Neural cell (in vitro differentiated cells): Measurements from ENCODE around the gene RGL1. TPM values are rescaled to one million over a fixed set of nuclear protein-coding genes. Genes with fewer than 3 reads are reported as not detected.

Source experiments
- H2AFZ ChIP-seq: fragments of 200-600, 300-800 bp; sonication (generic), shearing (Covaris generic); 2 replicates; pipeline ENCODE4 v1.6.0; 2014; ENCODE audit warnings: low read depth, mild to moderate bottlenecking, antibody characterized with exemption, low read length, moderate library complexity
- H3F3A ChIP-seq: fragments of 200-600 bp; shearing (Covaris generic); 2 replicates; pipeline ENCODE4 v1.6.1; 2016; ENCODE audit warnings: mild to moderate bottlenecking, moderate library complexity, mixed read lengths, antibody characterized with exemption, low read length; ENCODE audit not compliant: insufficient read depth, poor library complexity, severe bottlenecking
- H3K27ac ChIP-seq: fragments of 200-600, 300-800 bp; sonication (generic), shearing (Covaris generic); 2 replicates; pipeline ENCODE4 v1.5.1; 2014; ENCODE audit warnings: mild to moderate bottlenecking, low read length, moderate library complexity
- H3K27me3 ChIP-seq: fragments of 300-800, 200-600 bp; sonication (generic), shearing (Covaris generic); 2 replicates; pipeline ENCODE4 v1.6.0; 2014; ENCODE audit warnings: mild to moderate bottlenecking, low read depth, low read length, moderate library complexity; ENCODE audit not compliant: insufficient read depth
- H3K36me3 ChIP-seq: fragments of 300-800, 200-600 bp; sonication (generic), shearing (Covaris generic); 2 replicates; pipeline ENCODE4 v1.5.1; 2014; ENCODE audit warnings: mild to moderate bottlenecking, antibody characterized with exemption, low read length, moderate library complexity; ENCODE audit not compliant: insufficient read depth
- H3K4me2 ChIP-seq: fragments of 300-800, 200-600 bp; sonication (generic), shearing (Covaris generic); 2 replicates; pipeline ENCODE4 v1.6.0; 2014; ENCODE audit warnings: mild to moderate bottlenecking, low read length
- H3K4me3 ChIP-seq: fragments of 300-800, 200-600 bp; sonication (generic), shearing (Covaris generic); 2 replicates; pipeline ENCODE4 v1.5.1; 2014; ENCODE audit warnings: mild to moderate bottlenecking, low read length, moderate library complexity
- H3K79me2 ChIP-seq: fragments of 200-600 bp; shearing (Covaris generic); replicated peaks from 2 replicates; pipeline ENCODE4 v1.6.0; 2014; ENCODE audit warnings: mild to moderate bottlenecking, low read length, moderate library complexity; ENCODE audit not compliant: insufficient read depth
- H3K9ac ChIP-seq: fragments of 300-800, 200-600 bp; sonication (generic), shearing (Covaris generic); 2 replicates; pipeline ENCODE4 v1.6.1; 2016; ENCODE audit warnings: mild to moderate bottlenecking, low read length, mixed read lengths
- H3K9me2 ChIP-seq: fragments of 200-600 bp; shearing (Covaris generic); 2 replicates; pipeline ENCODE4 v1.6.1; 2016; ENCODE audit warnings: mild to moderate bottlenecking, low read length, mixed read lengths; ENCODE audit not compliant: insufficient read depth
- H3K9me3 ChIP-seq: fragments of 200-600, 300-800 bp; sonication (generic), shearing (Covaris generic); 2 replicates; pipeline ENCODE4 v1.6.1; 2016; ENCODE audit warnings: mild to moderate bottlenecking, mixed run types, low read length, moderate library complexity, mixed read lengths
- H4K20me1 ChIP-seq: fragments of 200-600 bp; shearing (Covaris generic); 2 replicates; pipeline ENCODE4 v1.6.1; 2016; ENCODE audit warnings: mild to moderate bottlenecking, mixed run types; ENCODE audit not compliant: insufficient read depth
- CTCF ChIP-seq: fragments of 450-650 bp; IDR thresholded peaks from 2 replicates; pipeline ENCODE4 v1.5.1; 2014; ENCODE audit warnings: antibody characterized with exemption, mild to moderate bottlenecking, moderate library complexity; ENCODE audit not compliant: poor library complexity, severe bottlenecking
- EP300 ChIP-seq: fragments of 450-650 bp; conservative IDR thresholded peaks from 2 replicates; pipeline ENCODE4 v1.6.1; 2014; ENCODE audit warnings: antibody characterized with exemption, mild to moderate bottlenecking, moderate library complexity; ENCODE audit not compliant: poor library complexity, severe bottlenecking
- EZH2 ChIP-seq: fragments of 200-600, 300-800 bp; shearing (Covaris generic), sonication (generic); IDR thresholded peaks from 2 replicates; pipeline ENCODE4 v1.6.1; 2014; ENCODE audit warnings: antibody characterized with exemption, low read length, borderline replicate concordance, mild to moderate bottlenecking; ENCODE audit not compliant: insufficient read depth, poor library complexity, severe bottlenecking
- MXI1 ChIP-seq: fragments of 450-650 bp; conservative IDR thresholded peaks from 2 replicates; pipeline ENCODE4 v1.6.1; 2014; ENCODE audit warnings: antibody characterized with exemption, mild to moderate bottlenecking; ENCODE audit not compliant: poor library complexity, severe bottlenecking
- POLR2AphosphoS5 ChIP-seq: IDR thresholded peaks from 2 replicates; pipeline ENCODE4 v1.6.1; 2012
- RAD21 ChIP-seq: fragments of 450-650 bp; conservative IDR thresholded peaks from 2 replicates; pipeline ENCODE4 v1.6.1; 2014; ENCODE audit warnings: antibody characterized with exemption, mild to moderate bottlenecking, moderate library complexity
- SMC3 ChIP-seq: fragments of 450-650 bp; conservative IDR thresholded peaks from 2 replicates; pipeline ENCODE4 v1.6.1; 2014; ENCODE audit warnings: antibody characterized with exemption, mild to moderate bottlenecking, moderate library complexity; ENCODE audit not compliant: poor library complexity
- TAF1 ChIP-seq: IDR thresholded peaks from 2 replicates; pipeline ENCODE4 v1.6.1; 2012; ENCODE audit warnings: low read depth
- polyA plus RNA-seq: library from polyadenylated mRNA; depleted of rRNA; stranded (reverse); fragments of >200 nt; gene quantifications from 2 replicates; pipeline ENCODE4 v1.2.3, GENCODE V29; 2014
- TF ChIP-seq, protein P1 (sequence below): IDR thresholded peaks from 2 replicates; pipeline ENCODE4 v1.6.1; 2012; ENCODE audit warnings: borderline replicate concordance

The RGL1 gene
- polyA plus RNA-seq, 1 donor from 2014 or later, result 14.7 TPM

- Histone ChIP-seq H3K36me3 (no peaks in the 10 kb centered on the region), H2AFZ (no peak overlapping the region), H3K4me2 (no peak overlapping the region), H3K9me2 (no peaks in the 10 kb centered on the region), H3F3A (no peaks in the 10 kb centered on the region), H3K9ac (no peak overlapping the region), H3K79me2 (no peaks in the 10 kb centered on the region), H3K27ac (no peak overlapping the region), H3K4me3 (no peak overlapping the region), H3K27me3 (no peaks in the 10 kb centered on the region), H4K20me1 (no peaks in the 10 kb centered on the region), H3K9me3 (peaks cover 6% of the 10 kb centered on the region)
- TF ChIP-seq TAF1, result no peak
- no peak for TF ChIP-seq RAD21
- no peak for TF ChIP-seq POLR2AphosphoS5
- no peak for TF ChIP-seq CTCF
- TF ChIP-seq, protein P1, sequence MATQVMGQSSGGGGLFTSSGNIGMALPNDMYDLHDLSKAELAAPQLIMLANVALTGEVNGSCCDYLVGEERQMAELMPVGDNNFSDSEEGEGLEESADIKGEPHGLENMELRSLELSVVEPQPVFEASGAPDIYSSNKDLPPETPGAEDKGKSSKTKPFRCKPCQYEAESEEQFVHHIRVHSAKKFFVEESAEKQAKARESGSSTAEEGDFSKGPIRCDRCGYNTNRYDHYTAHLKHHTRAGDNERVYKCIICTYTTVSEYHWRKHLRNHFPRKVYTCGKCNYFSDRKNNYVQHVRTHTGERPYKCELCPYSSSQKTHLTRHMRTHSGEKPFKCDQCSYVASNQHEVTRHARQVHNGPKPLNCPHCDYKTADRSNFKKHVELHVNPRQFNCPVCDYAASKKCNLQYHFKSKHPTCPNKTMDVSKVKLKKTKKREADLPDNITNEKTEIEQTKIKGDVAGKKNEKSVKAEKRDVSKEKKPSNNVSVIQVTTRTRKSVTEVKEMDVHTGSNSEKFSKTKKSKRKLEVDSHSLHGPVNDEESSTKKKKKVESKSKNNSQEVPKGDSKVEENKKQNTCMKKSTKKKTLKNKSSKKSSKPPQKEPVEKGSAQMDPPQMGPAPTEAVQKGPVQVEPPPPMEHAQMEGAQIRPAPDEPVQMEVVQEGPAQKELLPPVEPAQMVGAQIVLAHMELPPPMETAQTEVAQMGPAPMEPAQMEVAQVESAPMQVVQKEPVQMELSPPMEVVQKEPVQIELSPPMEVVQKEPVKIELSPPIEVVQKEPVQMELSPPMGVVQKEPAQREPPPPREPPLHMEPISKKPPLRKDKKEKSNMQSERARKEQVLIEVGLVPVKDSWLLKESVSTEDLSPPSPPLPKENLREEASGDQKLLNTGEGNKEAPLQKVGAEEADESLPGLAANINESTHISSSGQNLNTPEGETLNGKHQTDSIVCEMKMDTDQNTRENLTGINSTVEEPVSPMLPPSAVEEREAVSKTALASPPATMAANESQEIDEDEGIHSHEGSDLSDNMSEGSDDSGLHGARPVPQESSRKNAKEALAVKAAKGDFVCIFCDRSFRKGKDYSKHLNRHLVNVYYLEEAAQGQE, result no peak
- no peak for TF ChIP-seq SMC3
- TF ChIP-seq EZH2, result no peak
- TF ChIP-seq EP300, result no peak
- TF ChIP-seq MXI1, result no peak
Measured at GRCh38 chr1:183794088-183794487, 10.8 kb upstream of the RGL1 start.

DNA sequence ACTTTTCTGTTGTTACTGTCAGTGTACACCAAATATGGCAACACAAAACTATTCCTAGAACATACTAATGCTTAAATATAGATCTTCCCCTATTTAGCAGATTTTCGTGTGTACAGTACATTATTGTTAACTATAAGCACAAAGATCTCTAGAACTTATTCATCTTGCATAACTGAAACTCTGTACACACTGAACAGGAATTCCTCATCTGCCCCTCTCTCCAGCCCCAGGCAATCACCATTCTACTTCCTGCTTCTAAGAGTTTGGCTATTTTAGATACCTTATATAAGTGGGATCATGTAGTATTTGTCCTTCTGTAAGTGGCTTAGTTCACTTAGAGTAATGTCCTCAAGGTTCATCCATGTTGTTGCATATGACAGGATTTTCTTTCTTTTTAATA lies 4.5 kb upstream of the RGL1 start:
- Histone ChIP-seq H4K20me1 (no peaks in the 10 kb centered on the region), H3K4me2 (no peak overlapping the region), H3K27ac (no peak overlapping the region), H3K27me3 (no peaks in the 10 kb centered on the region), H3K9me3 (no peaks in the 10 kb centered on the region), H3K4me3 (no peak overlapping the region), H3K9me2 (no peaks in the 10 kb centered on the region), H2AFZ (no peak overlapping the region), H3K36me3 (no peaks in the 10 kb centered on the region), H3K9ac (no peak overlapping the region), H3K79me2 (no peaks in the 10 kb centered on the region), H3F3A (no peaks in the 10 kb centered on the region)
- TF ChIP-seq POLR2AphosphoS5 (no peak), TAF1 (no peak), EZH2 (no peak), RAD21 (no peak), CTCF (no peak), EP300 (no peak), MXI1 (no peak), SMC3 (no peak)
- TF ChIP-seq, protein P1, result no peak
